ENCODE measurements around the gene MYO1E. TPM values are rescaled to one million over a fixed set of nuclear protein-coding genes. Genes with fewer than 3 reads are reported as not detected.

The MYO1E gene
- total and polyA plus RNA-seq, 2 donors from 2014 or later: 41.9 to 198 TPM

GRCh38 chr15:59152694-59153450, 219.8 kb downstream of the MYO1E start:
- DNase-seq: no peak
- no peaks in the 10 kb centered on the region for H3K27me3 ChIP-seq (ENCODE audit: control insufficient read depth, insufficient read depth, low read length)
- H3K9me3 ChIP-seq (ENCODE audit: control insufficient read depth in 2 of 3, insufficient read depth in 1 of 3, low read length in 3 of 3): no peaks in the 10 kb centered on the region
- H3K36me3 ChIP-seq (ENCODE audit: control insufficient read depth in 2 of 3, insufficient read depth in 3 of 3, low read length in 3 of 3): peaks cover 0 to 22% (median 13%) of the 10 kb centered on the region in 3 donors
- no peaks in the 10 kb centered on the region for H3K4me1 ChIP-seq (ENCODE audit: control insufficient read depth in 2 of 3, insufficient read depth in 2 of 3, low read depth in 1 of 3, low read length in 3 of 3)
- no peak overlapping the region for H3K4me3 ChIP-seq (ENCODE audit: low read length in 3 of 3)
- TF ChIP-seq, protein P1, sequence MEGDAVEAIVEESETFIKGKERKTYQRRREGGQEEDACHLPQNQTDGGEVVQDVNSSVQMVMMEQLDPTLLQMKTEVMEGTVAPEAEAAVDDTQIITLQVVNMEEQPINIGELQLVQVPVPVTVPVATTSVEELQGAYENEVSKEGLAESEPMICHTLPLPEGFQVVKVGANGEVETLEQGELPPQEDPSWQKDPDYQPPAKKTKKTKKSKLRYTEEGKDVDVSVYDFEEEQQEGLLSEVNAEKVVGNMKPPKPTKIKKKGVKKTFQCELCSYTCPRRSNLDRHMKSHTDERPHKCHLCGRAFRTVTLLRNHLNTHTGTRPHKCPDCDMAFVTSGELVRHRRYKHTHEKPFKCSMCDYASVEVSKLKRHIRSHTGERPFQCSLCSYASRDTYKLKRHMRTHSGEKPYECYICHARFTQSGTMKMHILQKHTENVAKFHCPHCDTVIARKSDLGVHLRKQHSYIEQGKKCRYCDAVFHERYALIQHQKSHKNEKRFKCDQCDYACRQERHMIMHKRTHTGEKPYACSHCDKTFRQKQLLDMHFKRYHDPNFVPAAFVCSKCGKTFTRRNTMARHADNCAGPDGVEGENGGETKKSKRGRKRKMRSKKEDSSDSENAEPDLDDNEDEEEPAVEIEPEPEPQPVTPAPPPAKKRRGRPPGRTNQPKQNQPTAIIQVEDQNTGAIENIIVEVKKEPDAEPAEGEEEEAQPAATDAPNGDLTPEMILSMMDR (IDR thresholded peaks at IDR 0.05; ENCODE audit: borderline replicate concordance, extremely low read depth, insufficient read depth): no peak
- no peak for FAIRE-seq
- no peak overlapping the region for H3K27ac ChIP-seq (ENCODE audit: low read depth in 2 of 2, low read length in 2 of 2)
- no peak overlapping the region for H3K9ac ChIP-seq (ENCODE audit: low read length in 3 of 3)
- intact Hi-C loops (cut with DNase I): no loop called here

- DNase-seq (no peak), FAIRE-seq (no peak)
- Histone ChIP-seq H3K9me3 (ENCODE audit: control insufficient read depth in 2 of 3, insufficient read depth in 1 of 3, low read length in 3 of 3) (no peaks in the 10 kb centered on the region), H3K9ac (ENCODE audit: low read length in 3 of 3) (no peak overlapping the region), H3K27ac (ENCODE audit: low read depth in 2 of 2, low read length in 2 of 2) (no peak overlapping the region), H3K4me1 (ENCODE audit: control insufficient read depth in 2 of 3, insufficient read depth in 2 of 3, low read depth in 1 of 3, low read length in 3 of 3) (no peaks in the 10 kb centered on the region), H3K27me3 (ENCODE audit: control insufficient read depth, insufficient read depth, low read length) (no peaks in the 10 kb centered on the region), H3K36me3 (ENCODE audit: control insufficient read depth in 2 of 3, insufficient read depth in 3 of 3, low read length in 3 of 3) (peaks cover 0 to 23% (median 13%) of the 10 kb centered on the region in 3 donors), H3K4me3 (ENCODE audit: low read length in 3 of 3) (no peak overlapping the region)
- intact Hi-C loops (cut with DNase I): no loop called here
- TF ChIP-seq, protein P1 (IDR thresholded peaks at IDR 0.05; ENCODE audit: borderline replicate concordance, extremely low read depth, insufficient read depth): no peak
Measured at GRCh38 chr15:59150185-59150584, 222.5 kb downstream of the MYO1E start.

GRCh38 chr15:59148153-59148833, 224.4 kb downstream of the MYO1E start:
- no peaks in the 10 kb centered on the region for H3K27me3 ChIP-seq (ENCODE audit: control insufficient read depth, insufficient read depth, low read length)
- H3K9ac ChIP-seq (ENCODE audit: low read length in 3 of 3): no peak overlapping the region
- no peaks in the 10 kb centered on the region for H3K9me3 ChIP-seq (ENCODE audit: control insufficient read depth in 2 of 3, insufficient read depth in 1 of 3, low read length in 3 of 3)
- H3K27ac ChIP-seq (ENCODE audit: low read depth in 2 of 2, low read length in 2 of 2): no peak overlapping the region
- intact Hi-C loops (cut with DNase I): no loop called here
- FAIRE-seq: no peak
- H3K4me3 ChIP-seq (ENCODE audit: low read length in 3 of 3): no peak overlapping the region
- TF ChIP-seq, protein P1 (IDR thresholded peaks at IDR 0.05; ENCODE audit: borderline replicate concordance, extremely low read depth, insufficient read depth): no peak
- H3K4me1 ChIP-seq (ENCODE audit: control insufficient read depth in 2 of 3, insufficient read depth in 2 of 3, low read depth in 1 of 3, low read length in 3 of 3): no peaks in the 10 kb centered on the region
- DNase-seq: no peak
- peaks cover 0 to 19% (median 17%) of the 10 kb centered on the region in 3 donors for H3K36me3 ChIP-seq (ENCODE audit: control insufficient read depth in 2 of 3, insufficient read depth in 3 of 3, low read length in 3 of 3)

Measured in kidney (tissue), 14 donors.